GM21526 (cell line): ENCODE data around the gene PCDHGA5.
"Not testable (repeated sequence)": the region's sequence is repeated elsewhere in the genome, so short reads cannot be mapped to it uniquely, and the experiment has no call there.

Experiments
- ATAC-seq: cut with Tn5 transposase; IDR thresholded peaks from one replicate; pipeline ENCODE4 v1.9.1; 2021; ENCODE audit warnings: moderate library complexity; ENCODE audit not compliant: unreplicated experiment, low FRiP score

Gene PCDHGA5

GRCh38 chr5:141349917-141350619 is 13.9 kb upstream of the PCDHGA5 start, which contains the start of gene PCDHGB1:
Gene PCDHGB1, plus strand, starts transcription at chr5:141350099. Its CDS starts 162 bp downstream, at chr5:141350261.
- ATAC-seq = no peak

GRCh38 chr5:141351591-141351990 is 12.4 kb upstream of the PCDHGA5 start:
- ATAC-seq = no peak

- ATAC-seq = no peak
Observed at GRCh38 chr5:141354900-141355469, 9.0 kb upstream of the PCDHGA5 start, which contains the start of gene PCDHGA4. Gene PCDHGA4, plus strand, starts transcription at chr5:141355021. Its CDS starts 87 bp downstream, at chr5:141355108.

- no peak for ATAC-seq
Observed at GRCh38 chr5:141355641-141356040, 8.3 kb upstream of the PCDHGA5 start.

- ATAC-seq = no peak
Observed at GRCh38 chr5:141356133-141356532, 7.8 kb upstream of the PCDHGA5 start.

GRCh38 chr5:141356950-141357349 is 7.0 kb upstream of the PCDHGA5 start:
- ATAC-seq = no peak

GRCh38 chr5:141359790-141360426 is 4.1 kb upstream of the PCDHGA5 start, which contains the start of gene PCDHGB2:
Gene PCDHGB2, plus strand, starts transcription at chr5:141359994. Its CDS starts 142 bp downstream, at chr5:141360136.
- no peak for ATAC-seq

GRCh38 chr5:141360685-141361084 is 3.3 kb upstream of the PCDHGA5 start:
- ATAC-seq = no peak

- ATAC-seq = no peak
Observed at GRCh38 chr5:141362719-141363118, 1.2 kb upstream of the PCDHGA5 start.

GRCh38 chr5:141366016-141366896 is 2.3 kb downstream of the PCDHGA5 start:
- ATAC-seq = no peak

GRCh38 chr5:141369994-141370848 is 6.3 kb downstream of the PCDHGA5 start, which contains the start of gene PCDHGB3:
Gene PCDHGB3, plus strand, starts transcription at chr5:141370242. Its CDS starts 153 bp downstream, at chr5:141370395.
- peak; percentile 93 for ATAC-seq

GRCh38 chr5:141371572-141372475 is 7.9 kb downstream of the PCDHGA5 start:
- ATAC-seq = no peak

GRCh38 chr5:141373673-141374317 is 9.8 kb downstream of the PCDHGA5 start, which contains the start of gene PCDHGA6:
Gene PCDHGA6, plus strand, starts transcription at chr5:141373891. Its CDS starts 193 bp downstream, at chr5:141374084.
- no peak for ATAC-seq

GRCh38 chr5:141374627-141375026 is 10.7 kb downstream of the PCDHGA5 start:
- no peak for ATAC-seq

- not testable (repeated sequence) for ATAC-seq
Observed at GRCh38 chr5:141375444-141376155, 11.6 kb downstream of the PCDHGA5 start.

- ATAC-seq = no peak
Observed at GRCh38 chr5:141382469-141383294, 18.7 kb downstream of the PCDHGA5 start, which contains the start of gene PCDHGA7. Gene PCDHGA7, plus strand, starts transcription at chr5:141382742. Its CDS starts 158 bp downstream, at chr5:141382900.
